ENCODE data around the gene ARHGAP42. TPM values are rescaled to one million over a fixed set of nuclear protein-coding genes. Genes with fewer than 3 reads are reported as not detected.

ARHGAP42 gene
- total and polyA plus RNA-seq, 2 of the 13 experiments (the other 11 are each of a cell fraction or from before 2014, with no cell fraction given): 2.5 to 4.3 TPM

GRCh38 chr11:100805506-100806199 is 118.6 kb downstream of the ARHGAP42 start:
- FAIRE-seq (no peak), DNase-seq (ENCODE audit: low spot score) (no peak), ATAC-seq (no peak)
- BruUV-seq (replicated peaks): no TSS peak
- ChIA-PET POLR2A (no interaction called here), CTCF (ENCODE audit: low intra/inter-chr PET ratio, low total read pairs) (no interaction called here)
- no peak overlapping the region for H3K9ac ChIP-seq (ENCODE audit: insufficient read depth, low read depth, low read length)
- 86% methylated on average over 1 of the region's 1 CpG for WGBS (ENCODE audit: low lambda C conversion rate)
- no peaks in the 10 kb centered on the region; a peak in 1 of 5 replicates for H3K27me3 ChIP-seq (ENCODE audit: control insufficient read depth in 1 of 2, insufficient read depth in 2 of 2, low read length in 2 of 2)
- TF ChIP-seq ZBTB33 (CRISPR knock-in tag; IDR thresholded peaks at IDR 0.05): no peak
- no peak for TF ChIP-seq ZNF841 (CRISPR knock-in tag; IDR thresholded peaks at IDR 0.05; ENCODE audit: borderline replicate concordance)
- TF ChIP-seq CHD4 (IDR thresholded peaks at IDR 0.05; ENCODE audit: borderline replicate concordance, low read length): no peak
- TF ChIP-seq MTF1 (CRISPR knock-in tag; IDR thresholded peaks at IDR 0.05): no peak
- no peak for TF ChIP-seq ZFP62 (CRISPR knock-in tag; IDR thresholded peaks at IDR 0.05)
- H3K4me1 ChIP-seq (ENCODE audit: insufficient read depth, low read length): 0 out of 2 replicates have a peak, but pooled peaks cover 9% of the 10 kb centered on the region
- no peak overlapping the region for H3K4me3 ChIP-seq (replicated peaks in 1 of 3; ENCODE audit: insufficient read depth in 1 of 3, low read depth in 2 of 3, low read length in 3 of 3)
- no peak overlapping the region for H2AFZ ChIP-seq (ENCODE audit: low read length)
- no peak overlapping the region for H3K4me2 ChIP-seq (ENCODE audit: low read depth, low read length)
- in situ Hi-C loops (cut with HindIII; ENCODE audit: extremely low pct_ligation_motif_present, low pct_unique_long_range_greater_than_20kb) (no loop called here), intact Hi-C loops (cut with micrococcal nuclease; ENCODE audit: unreplicated experiment) (no loop called here)
- H3K36me3 ChIP-seq (replicated peaks in 1 of 2; ENCODE audit: control insufficient read depth in 1 of 2, insufficient read depth in 2 of 2, low read length in 2 of 2): no peaks in the 10 kb centered on the region
- H3K79me2 ChIP-seq (ENCODE audit: insufficient read depth, low read length): no peaks in the 10 kb centered on the region
- no peaks in the 10 kb centered on the region for H3K9me3 ChIP-seq (ENCODE audit: low read length)
- no peak overlapping the region for H3K27ac ChIP-seq (ENCODE audit: extremely low read length, insufficient read depth, low read length)
- no peaks in the 10 kb centered on the region for H4K20me1 ChIP-seq (ENCODE audit: insufficient read depth, low read length)

GRCh38 chr11:100806296-100806695 is 119.2 kb downstream of the ARHGAP42 start:
- no peak overlapping the region for H3K4me2 ChIP-seq (ENCODE audit: low read depth, low read length)
- POLR2A ChIA-PET: no interaction called here
- CTCF ChIA-PET (ENCODE audit: low intra/inter-chr PET ratio, low total read pairs): no interaction called here
- in situ Hi-C loops (cut with HindIII; ENCODE audit: extremely low pct_ligation_motif_present, low pct_unique_long_range_greater_than_20kb): no loop called here
- H3K79me2 ChIP-seq (ENCODE audit: insufficient read depth, low read length): no peaks in the 10 kb centered on the region
- intact Hi-C loops (cut with micrococcal nuclease; ENCODE audit: unreplicated experiment): no loop called here
- H3K27me3 ChIP-seq (ENCODE audit: control insufficient read depth in 1 of 2, insufficient read depth in 2 of 2, low read length in 2 of 2): no peaks in the 10 kb centered on the region; a peak in 1 of 5 replicates
- WGBS (ENCODE audit: low lambda C conversion rate): 90% methylated on average over 5 of the region's 5 CpGs
- H3K4me1 ChIP-seq (ENCODE audit: insufficient read depth, low read length): 0 out of 2 replicates have a peak, but pooled peaks cover 9% of the 10 kb centered on the region
- H4K20me1 ChIP-seq (ENCODE audit: insufficient read depth, low read length): no peaks in the 10 kb centered on the region
- DNase-seq (ENCODE audit: low spot score) (no peak), ATAC-seq (no peak), FAIRE-seq (no peak)
- H2AFZ ChIP-seq (ENCODE audit: low read length): no peak overlapping the region
- no TSS peak for BruUV-seq (replicated peaks)
- no peak overlapping the region for H3K9ac ChIP-seq (ENCODE audit: insufficient read depth, low read depth, low read length)
- no peaks in the 10 kb centered on the region for H3K9me3 ChIP-seq (ENCODE audit: low read length)
- H3K36me3 ChIP-seq (replicated peaks in 1 of 2; ENCODE audit: control insufficient read depth in 1 of 2, insufficient read depth in 2 of 2, low read length in 2 of 2): no peaks in the 10 kb centered on the region
- H3K4me3 ChIP-seq (replicated peaks in 1 of 3; ENCODE audit: insufficient read depth in 1 of 3, low read depth in 2 of 3, low read length in 3 of 3): no peak overlapping the region
- H3K27ac ChIP-seq (ENCODE audit: extremely low read length, insufficient read depth, low read length): no peak overlapping the region
- TF ChIP-seq FOXO1 (CRISPR knock-in tag; IDR thresholded peaks at IDR 0.05): no peak
- TF ChIP-seq ARID2 (CRISPR knock-in tag; IDR thresholded peaks at IDR 0.05; ENCODE audit: borderline replicate concordance): no peak
- no peak for TF ChIP-seq ELF3 (CRISPR knock-in tag; IDR thresholded peaks at IDR 0.05)
- no peak for TF ChIP-seq RNF219 (CRISPR knock-in tag; IDR thresholded peaks at IDR 0.05)
- no peak for TF ChIP-seq ZNF570 (CRISPR knock-in tag; IDR thresholded peaks at IDR 0.05; ENCODE audit: borderline replicate concordance)
- no peak for TF ChIP-seq ZBTB25 (CRISPR knock-in tag; IDR thresholded peaks at IDR 0.05)
- no peak for TF ChIP-seq ZNF101 (CRISPR knock-in tag; IDR thresholded peaks at IDR 0.05; ENCODE audit: borderline replicate concordance, low read depth)
- TF ChIP-seq GTF2F1 (IDR thresholded peaks at IDR 0.05; ENCODE audit: low read length): no peak

Data from HepG2 (cell line).